HG03060 (cell line): ENCODE data around the gene ZNF772.

Experiments
- ATAC-seq: cut with Tn5 transposase; IDR thresholded peaks from one replicate; pipeline ENCODE4 v1.9.1; 2021; ENCODE audit warnings: low read depth, moderate number of reproducible peaks; ENCODE audit not compliant: unreplicated experiment

ZNF772 gene

DNA sequence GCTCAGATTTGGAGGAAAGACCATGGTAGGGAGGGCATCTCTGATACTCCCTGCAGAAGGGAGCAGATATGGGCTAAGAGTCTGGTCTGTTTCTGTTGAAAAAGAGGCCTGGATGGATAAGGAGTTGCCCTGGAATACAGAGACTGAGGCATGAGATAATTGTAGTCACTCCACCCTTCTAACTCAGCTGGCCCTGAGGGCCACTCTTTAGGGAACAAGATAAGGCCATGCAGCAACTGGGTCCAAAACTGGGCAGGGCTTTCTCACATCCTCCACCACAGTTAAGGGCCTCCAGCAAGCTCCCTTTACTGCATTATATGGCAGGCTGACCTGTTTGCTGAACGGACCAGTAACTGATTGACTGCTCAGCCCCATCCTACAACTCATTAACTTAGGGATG lies 40.9 kb downstream of the ZNF772 start:
- no peak for ATAC-seq

DNA sequence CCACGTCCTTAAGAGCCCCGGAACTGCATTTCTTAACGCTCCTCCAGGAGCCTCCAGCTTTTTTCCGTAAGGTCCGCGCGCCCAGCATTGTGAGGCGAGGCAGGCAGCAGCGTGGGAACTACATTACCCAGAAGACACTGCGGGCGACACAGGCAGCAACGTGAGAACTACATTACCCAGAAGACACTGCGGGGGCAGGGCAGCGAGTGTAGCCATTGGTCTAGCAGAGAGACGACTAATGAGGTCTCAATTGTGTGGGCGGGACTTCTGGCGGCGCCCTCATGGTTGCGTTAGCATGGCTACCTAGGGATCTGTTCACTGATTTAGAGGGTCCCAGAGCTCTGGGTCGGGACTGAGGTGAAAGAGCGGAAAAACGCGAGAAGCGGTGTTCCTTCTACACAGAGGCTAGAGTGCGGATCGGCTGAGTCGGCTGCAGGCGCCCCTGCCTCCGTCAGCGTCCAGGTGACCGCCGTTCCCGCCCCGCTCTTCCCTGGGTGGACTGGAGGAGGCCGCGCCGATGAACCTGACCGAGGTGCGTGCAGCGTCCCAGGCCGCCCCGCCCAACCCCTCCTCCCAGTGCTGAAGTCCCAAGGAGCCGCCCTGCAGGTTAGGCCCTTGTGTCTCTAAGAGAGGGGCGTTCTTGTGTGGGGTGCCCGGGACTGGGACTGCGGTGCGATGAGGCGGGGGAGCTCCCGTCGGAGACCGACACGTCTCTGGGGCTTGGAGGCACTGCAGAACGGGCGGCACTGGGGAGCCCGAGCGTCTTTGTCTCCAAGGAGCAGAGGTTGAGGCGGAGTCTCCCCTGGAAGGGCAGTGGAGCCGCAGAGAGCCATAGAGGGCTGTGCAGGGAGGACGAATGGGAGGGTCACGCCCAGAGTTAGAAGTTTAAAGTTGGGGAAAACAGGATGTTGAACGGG lies 42.0 kb downstream of the ZNF772 start, which contains the start of gene ZNF749:
Gene ZNF749 (plus strand): TSS at position 264 of the 917 bp plus-strand sequence. CDS start 254 bp downstream, at position 518.
- peak; percentile 96 for ATAC-seq

DNA sequence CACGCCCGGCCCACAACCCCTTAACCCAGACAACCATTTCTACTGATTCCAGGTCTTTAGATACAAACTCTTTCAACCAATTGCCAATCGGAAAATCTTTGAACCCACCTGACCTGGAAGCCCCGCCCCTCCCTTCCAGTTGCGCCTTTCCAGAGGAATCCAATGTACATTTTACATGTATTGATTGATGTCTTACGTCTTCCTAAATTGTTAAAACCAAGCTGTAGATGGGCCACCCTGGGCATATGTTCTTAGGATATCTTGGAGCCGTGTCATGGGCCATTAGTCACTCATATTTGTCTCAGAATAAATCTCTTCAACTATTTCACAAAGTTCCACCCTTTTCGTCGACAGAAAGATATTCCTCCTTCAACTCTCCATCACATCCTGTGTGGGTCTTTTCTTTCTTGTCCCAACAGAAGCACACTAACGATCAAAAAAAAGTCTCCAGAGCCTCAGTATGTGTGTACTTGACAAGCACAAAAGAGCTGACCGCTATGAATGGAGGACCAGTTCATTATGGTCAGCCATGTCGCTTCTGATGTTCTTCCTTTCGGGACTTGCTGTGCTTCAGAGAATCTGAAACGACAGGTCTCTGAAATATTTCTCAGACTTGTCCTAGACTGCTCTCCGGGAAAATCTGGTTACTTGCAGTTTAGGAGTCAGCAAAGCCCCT lies 42.8 kb downstream of the ZNF772 start:
- no peak for ATAC-seq

DNA sequence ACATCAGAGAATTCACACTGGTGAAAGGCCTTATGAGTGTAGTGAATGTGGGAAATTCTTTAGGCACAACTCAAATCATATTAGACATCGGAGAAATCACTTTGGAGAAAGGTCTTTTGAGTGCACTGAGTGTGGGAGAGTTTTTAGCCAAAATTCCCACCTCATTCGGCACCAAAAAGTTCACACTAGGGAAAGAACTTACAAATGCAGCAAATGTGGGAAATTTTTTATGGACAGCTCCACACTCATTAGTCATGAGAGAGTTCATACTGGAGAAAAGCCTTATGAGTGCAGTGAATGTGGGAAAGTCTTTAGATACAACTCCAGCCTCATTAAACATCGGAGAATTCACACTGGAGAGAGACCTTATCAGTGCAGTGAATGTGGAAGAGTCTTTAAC lies 56.3 kb downstream of the ZNF772 start:
- no peak for ATAC-seq

DNA sequence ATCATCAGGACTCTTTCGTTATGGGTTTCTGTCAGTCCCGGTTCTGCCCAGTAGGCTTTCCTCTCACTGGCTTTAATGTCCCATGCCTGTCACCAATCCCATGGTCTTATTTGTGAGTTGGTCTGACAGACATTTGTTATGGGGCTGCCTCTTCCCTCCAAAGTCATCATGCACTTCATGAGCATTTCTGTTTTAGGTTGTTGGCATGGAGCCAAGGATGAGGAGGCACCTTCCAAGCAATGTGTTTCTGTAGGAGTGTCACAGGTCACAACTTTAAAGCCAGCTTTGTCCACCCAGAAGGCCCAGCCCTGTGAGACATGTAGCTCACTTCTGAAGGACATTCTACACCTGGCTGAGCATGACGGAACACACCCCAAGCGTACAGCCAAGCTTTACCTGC lies 57.9 kb downstream of the ZNF772 start:
- no peak for ATAC-seq
